Thymus (tissue), 11 donors: ENCODE data around the gene OR13J1. TPM values are rescaled to one million over a fixed set of nuclear protein-coding genes. Genes with fewer than 3 reads are reported as not detected.
A peak's percentile ranks its signal among the peaks of the same experiment; 100 is the strongest.
"Not testable (repeated sequence)": the region's sequence is repeated elsewhere in the genome, so short reads cannot be mapped to it uniquely, and the experiment has no call there.

Experiments
- DNase-seq, 9 donors: peaks; one replicate each; pipeline ENCODE4 v3.0.0-alpha.2; 2013; ENCODE audit warnings: low spot score in 9 of 9, low read depth in 6 of 9, missing footprints in 1 of 9
- H3K27ac ChIP-seq, 2 donors: one replicate each; pipeline ENCODE4 v1.5.1; 2013; ENCODE audit warnings: control low read depth in 1 of 2, low read depth in 1 of 2, low read length in 1 of 2, mild to moderate bottlenecking in 1 of 2, moderate library complexity in 1 of 2
- H3K27me3 ChIP-seq, 2 donors: one replicate each; pipeline ENCODE4 v1.5.1; 2013; ENCODE audit warnings: low read length in 1 of 2; ENCODE audit not compliant: control insufficient read depth in 2 of 2, insufficient read depth in 1 of 2
- H3K36me3 ChIP-seq, 2 donors: one replicate each; pipeline ENCODE4 v1.5.1; 2013; ENCODE audit warnings: low read length in 1 of 2, mild to moderate bottlenecking in 1 of 2, moderate library complexity in 1 of 2; ENCODE audit not compliant: control insufficient read depth in 2 of 2, insufficient read depth in 2 of 2
- H3K4me1 ChIP-seq, 2 donors: one replicate each; pipeline ENCODE4 v1.5.1; 2013; ENCODE audit warnings: low read length in 2 of 2; ENCODE audit not compliant: control insufficient read depth in 2 of 2, insufficient read depth in 2 of 2
- H3K4me3 ChIP-seq, 2 donors: one replicate each; pipeline ENCODE4 v1.5.1; 2013; ENCODE audit warnings: low read length in 2 of 2, control low read depth in 1 of 2, mild to moderate bottlenecking in 1 of 2
- H3K9me3 ChIP-seq, 2 donors: one replicate each; pipeline ENCODE4 v1.5.1; 2013; ENCODE audit warnings: low read length in 1 of 2, mild to moderate bottlenecking in 1 of 2; ENCODE audit not compliant: control insufficient read depth in 2 of 2, insufficient read depth in 1 of 2
- WGBS: extraction: QIAGEN DNeasy Blood & Tissue Kit; methylation state at CpG from one replicate; pipeline ENCODE4 v1.1.7; 2013; 5-methylcytosine and 5-hydroxymethylcytosine counted together
- polyA plus RNA-seq: library from polyadenylated mRNA; stranded (reverse); fragments of 200-250 nt; gene quantifications from one replicate; pipeline ENCODE4 v1.2.3, GENCODE V29; 2013
- total RNA-seq: library from RNA; stranded (reverse); fragments of 120-200 nt; gene quantifications from one replicate; pipeline ENCODE4 v1.2.4, GENCODE V29; 2013
- donor health status: healthy.

Gene OR13J1
- total and polyA plus RNA-seq, 2 donors: not detected

DNA sequence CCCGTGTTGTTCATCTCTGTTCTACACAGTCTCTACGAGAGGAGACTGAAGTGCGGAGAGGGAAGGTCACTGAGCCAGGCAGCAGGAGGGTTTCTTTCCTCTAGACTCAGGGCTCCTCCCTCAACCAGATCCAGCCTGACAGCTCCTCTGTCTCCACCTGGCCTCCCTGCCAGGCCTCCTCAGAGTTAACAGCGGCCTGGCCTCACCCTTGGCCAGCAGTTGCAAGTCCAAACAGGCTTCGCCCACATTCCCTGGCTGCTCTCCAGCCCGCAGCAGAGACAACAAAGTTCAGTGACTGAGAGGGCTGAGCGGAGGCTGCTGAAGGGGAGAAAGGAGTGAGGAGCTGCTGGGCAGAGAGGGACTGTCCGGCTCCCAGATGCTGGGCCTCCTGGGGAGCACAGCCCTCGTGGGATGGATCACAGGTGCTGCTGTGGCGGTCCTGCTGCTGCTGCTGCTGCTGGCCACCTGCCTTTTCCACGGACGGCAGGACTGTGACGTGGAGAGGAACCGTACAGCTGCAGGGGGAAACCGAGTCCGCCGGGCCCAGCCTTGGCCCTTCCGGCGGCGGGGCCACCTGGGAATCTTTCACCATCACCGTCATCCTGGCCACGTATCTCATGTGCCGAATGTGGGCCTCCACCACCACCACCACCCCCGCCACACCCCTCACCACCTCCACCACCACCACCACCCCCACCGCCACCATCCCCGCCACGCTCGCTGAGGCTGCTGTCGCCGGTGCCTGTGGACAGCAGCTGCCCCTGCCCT is 35.9 kb upstream of the OR13J1 start, which contains the start of gene HRCT1:
TSS of gene HRCT1 (plus strand) at position 291 of the 768 bp plus-strand sequence. CDS start at position 377, 86 bp downstream.
- Histone ChIP-seq H3K27ac (peak within 1 kb of the TSS in 1 of 2 donors; percentile 64), H3K27me3 (no peaks in the 10 kb centered on the region), H3K36me3 (no peaks in the 10 kb centered on the region), H3K4me3 (no peak within 1 kb of the TSS), H3K4me1 (peaks cover 7 to 70% of the 10 kb centered on the region in 2 donors), H3K9me3 (no peaks in the 10 kb centered on the region)
- WGBS: 94% methylated on average over 30 of the region's 30 CpGs
- DNase-seq: no peak

DNA sequence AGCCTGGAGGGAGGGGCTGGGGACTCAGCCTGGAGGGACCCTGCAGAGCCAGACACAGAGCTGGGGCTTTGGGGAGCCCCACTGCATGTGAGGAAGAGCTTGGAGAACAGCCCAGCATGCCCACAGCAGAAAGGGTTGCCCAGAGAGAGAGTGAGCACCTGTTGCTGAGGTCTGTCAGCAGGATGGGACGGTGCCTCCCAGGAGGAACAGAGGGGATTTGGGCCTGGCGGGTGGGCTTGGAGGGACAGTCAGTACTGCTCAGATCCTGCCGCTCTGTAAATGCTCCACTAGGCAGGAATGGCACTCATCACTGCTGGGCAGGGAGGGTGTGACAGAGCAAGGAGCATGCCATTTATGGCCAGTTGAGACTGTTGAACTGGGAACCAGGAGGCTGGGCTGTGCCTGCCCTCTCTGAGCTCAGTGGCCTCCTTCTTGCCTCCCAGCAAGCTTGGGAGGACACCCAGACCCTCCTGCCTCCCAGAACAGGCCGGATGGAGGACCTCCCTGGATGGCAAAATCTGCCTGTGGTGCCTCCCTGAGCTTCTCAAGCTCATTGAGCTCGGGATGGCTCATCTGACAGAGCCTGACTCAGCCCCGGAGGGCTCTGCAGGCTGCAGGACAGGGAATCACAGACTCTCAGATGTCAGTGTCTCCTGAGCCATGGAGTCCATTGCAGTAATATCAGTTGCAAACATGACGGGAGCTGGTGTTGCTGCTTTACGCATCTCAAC is 35.0 kb upstream of the OR13J1 start:
- peaks cover 7 to 61% of the 10 kb centered on the region in 2 donors for H3K4me1 ChIP-seq

DNA sequence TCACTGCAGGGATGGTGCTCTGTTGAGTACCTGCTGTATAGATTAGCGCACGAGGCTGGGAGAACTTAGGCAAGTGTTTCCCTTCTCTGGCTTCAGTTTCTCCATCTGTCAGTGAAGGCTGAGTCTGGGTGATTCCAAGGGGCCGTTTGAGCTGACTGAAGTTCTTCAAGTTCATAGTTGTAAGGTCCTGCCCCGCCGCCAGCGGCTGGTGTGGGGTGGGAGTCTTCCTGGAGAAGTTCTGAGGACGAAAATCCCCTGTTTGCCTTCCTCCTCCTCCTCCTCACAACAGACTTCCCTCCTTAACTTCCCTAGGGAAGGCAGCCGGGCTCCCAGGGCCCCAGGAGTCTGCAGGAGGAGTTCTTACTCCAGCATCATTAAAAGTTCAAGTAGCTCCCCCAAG is 34.1 kb upstream of the OR13J1 start:
- Histone ChIP-seq H3K27ac (no peak overlapping the region), H3K4me3 (no peak overlapping the region), H3K36me3 (no peaks in the 10 kb centered on the region), H3K4me1 (peaks cover 7 to 54% of the 10 kb centered on the region in 2 donors), H3K27me3 (no peaks in the 10 kb centered on the region), H3K9me3 (no peaks in the 10 kb centered on the region)
- WGBS: 92% methylated on average over 8 of the region's 8 CpGs
- DNase-seq: no peak

More for the DNA sequence above, 35.0 kb upstream of the OR13J1 start:
- H3K4me3 ChIP-seq: no peak overlapping the region
- 90% methylated on average over 8 of the region's 8 CpGs for WGBS
- no peak for DNase-seq
- no peak overlapping the region for H3K27ac ChIP-seq
- H3K36me3 ChIP-seq: no peaks in the 10 kb centered on the region
- H3K9me3 ChIP-seq: no peaks in the 10 kb centered on the region
- no peaks in the 10 kb centered on the region for H3K27me3 ChIP-seq

GRCh38 chr9:35903049-35903448 is 32.8 kb upstream of the OR13J1 start:
- peak in 8 of 9 donors; percentile 35 to 82 (median 64) for DNase-seq

GRCh38 chr9:35899021-35899420 is 28.8 kb upstream of the OR13J1 start:
- Histone ChIP-seq H3K4me3 (no peak overlapping the region), H3K4me1 (peaks cover 0 to 12% of the 10 kb centered on the region in 2 donors), H3K36me3 (no peaks in the 10 kb centered on the region), H3K9me3 (no peaks in the 10 kb centered on the region), H3K27ac (no peak overlapping the region), H3K27me3 (peaks cover 0 to 1% of the 10 kb centered on the region in 2 donors)
- 97% methylated on average over 2 of the region's 2 CpGs for WGBS
- DNase-seq: no peak

More at GRCh38 chr9:35903049-35903448, 32.8 kb upstream of the OR13J1 start:
- Histone ChIP-seq H3K27ac (no peak overlapping the region), H3K4me3 (no peak overlapping the region), H3K9me3 (no peaks in the 10 kb centered on the region), H3K27me3 (no peaks in the 10 kb centered on the region), H3K36me3 (no peaks in the 10 kb centered on the region), H3K4me1 (peaks cover under 1 to 41% of the 10 kb centered on the region in 2 donors)
- 38% methylated on average over 3 of the region's 3 CpGs for WGBS

DNA sequence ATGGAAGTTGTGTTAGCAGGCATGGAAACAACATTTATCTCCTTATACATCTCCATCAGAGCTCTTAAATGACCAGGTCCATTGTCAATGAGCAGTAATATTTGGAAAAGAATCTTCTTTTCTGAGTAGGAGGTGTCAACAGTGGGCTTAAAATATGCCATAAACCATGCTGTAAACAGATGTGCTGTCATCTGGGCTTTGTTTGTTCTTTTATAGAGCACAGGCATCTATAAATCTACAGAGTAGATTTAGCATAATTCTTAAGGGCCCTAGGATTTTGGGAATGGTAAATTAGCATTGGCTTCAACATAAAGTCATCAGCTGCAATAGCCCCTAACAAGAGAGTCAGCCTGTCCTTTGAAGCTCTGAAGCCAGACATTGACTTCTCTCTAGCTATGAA is 28.1 kb upstream of the OR13J1 start:
- H3K9me3 ChIP-seq: no peaks in the 10 kb centered on the region
- no peak overlapping the region for H3K4me3 ChIP-seq
- peaks cover 0 to 2% of the 10 kb centered on the region in 2 donors for H3K27me3 ChIP-seq
- no peak overlapping the region for H3K27ac ChIP-seq
- H3K36me3 ChIP-seq: no peaks in the 10 kb centered on the region
- no peak for DNase-seq
- H3K4me1 ChIP-seq: peaks cover 0 to 9% of the 10 kb centered on the region in 2 donors

DNA sequence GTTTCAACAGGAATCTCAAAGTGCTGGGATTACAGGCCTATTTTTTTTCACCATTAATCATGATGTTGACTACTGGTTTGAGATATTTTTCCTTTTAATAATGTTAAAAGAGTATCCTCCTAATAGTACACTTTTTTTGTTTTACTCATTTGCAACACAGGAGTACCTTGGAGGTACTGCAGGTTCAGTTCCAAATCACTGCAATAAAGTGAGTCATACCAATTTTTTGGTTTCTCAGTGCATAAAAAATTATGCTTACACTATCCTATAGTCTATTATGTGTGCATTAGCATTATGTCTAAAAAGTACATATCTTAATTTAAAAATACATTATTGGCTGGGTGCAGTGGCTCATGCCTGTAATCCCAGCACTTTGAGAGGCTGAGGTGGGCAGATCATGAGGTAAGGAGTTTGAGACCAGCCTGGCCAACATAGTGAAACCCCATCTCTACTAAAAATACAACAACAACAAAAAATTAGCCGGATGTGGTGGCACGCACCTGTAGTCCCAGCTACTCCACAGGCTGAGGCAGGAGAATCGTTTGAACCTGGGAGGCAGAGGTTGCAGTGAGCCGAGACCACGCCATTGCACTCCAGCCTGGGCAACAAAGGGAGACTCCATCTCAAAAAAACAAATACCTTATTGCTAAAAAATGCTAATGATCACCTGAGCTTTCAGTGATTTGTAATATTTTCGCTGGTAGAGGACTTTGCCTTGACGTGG is 27.3 kb upstream of the OR13J1 start:
- not testable (repeated sequence) for H3K27ac ChIP-seq, DNase-seq, H3K9me3 ChIP-seq, H3K27me3 ChIP-seq, H3K4me1 ChIP-seq, H3K36me3 ChIP-seq, H3K4me3 ChIP-seq
- 87% methylated on average over 7 of the region's 7 CpGs for WGBS

- Histone ChIP-seq H3K27me3 (peaks cover 0 to 12% of the 10 kb centered on the region in 2 donors), H3K9me3 (no peaks in the 10 kb centered on the region), H3K36me3 (no peaks in the 10 kb centered on the region), H3K4me3 (no peak overlapping the region), H3K4me1 (peaks cover 0 to 5% of the 10 kb centered on the region in 2 donors), H3K27ac (no peak overlapping the region)
- no peak for DNase-seq
- over 99% methylated on average over 2 of the region's 2 CpGs for WGBS
These were observed 26.4 kb upstream of the OR13J1 start for GRCh38 chr9:35896570-35896969.
